OCI-LY3 (cell line): ENCODE results near the gene NR1D1.

Experiments
- CTCF ChIP-seq: fragments of 200-600, 300-600 bp; sonication (generic); IDR thresholded peaks from 2 replicates; pipeline ENCODE4 v1.5.1; 2014; ENCODE audit warnings: antibody characterized with exemption, low read length, low read depth
- EZH2phosphoT487 ChIP-seq: fragments of 200-600 bp; shearing (Covaris generic); IDR thresholded peaks from 2 replicates; pipeline ENCODE4 v1.6.1; 2018; ENCODE audit warnings: antibody characterized with exemption, mixed run types, low read depth

DNA sequence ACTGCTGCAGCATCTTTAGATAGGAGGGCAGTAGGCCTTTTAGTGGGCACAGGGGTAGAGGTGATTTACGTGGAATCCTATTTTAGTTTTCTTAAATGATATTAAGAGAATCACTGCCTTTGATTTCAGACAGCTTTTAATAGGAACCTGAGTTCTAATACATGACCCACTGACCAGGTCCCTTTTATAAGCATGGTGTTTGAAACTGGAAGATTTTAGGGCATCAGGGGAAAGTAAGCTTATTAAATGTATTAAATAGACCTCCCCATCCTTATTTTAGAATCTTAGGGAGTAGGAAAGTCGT lies 23.4 kb upstream of the NR1D1 start:
- TF ChIP-seq CTCF (no peak), EZH2phosphoT487 (no peak)
